ENCODE data around the gene PLSCR4.

Gene PLSCR4

DNA sequence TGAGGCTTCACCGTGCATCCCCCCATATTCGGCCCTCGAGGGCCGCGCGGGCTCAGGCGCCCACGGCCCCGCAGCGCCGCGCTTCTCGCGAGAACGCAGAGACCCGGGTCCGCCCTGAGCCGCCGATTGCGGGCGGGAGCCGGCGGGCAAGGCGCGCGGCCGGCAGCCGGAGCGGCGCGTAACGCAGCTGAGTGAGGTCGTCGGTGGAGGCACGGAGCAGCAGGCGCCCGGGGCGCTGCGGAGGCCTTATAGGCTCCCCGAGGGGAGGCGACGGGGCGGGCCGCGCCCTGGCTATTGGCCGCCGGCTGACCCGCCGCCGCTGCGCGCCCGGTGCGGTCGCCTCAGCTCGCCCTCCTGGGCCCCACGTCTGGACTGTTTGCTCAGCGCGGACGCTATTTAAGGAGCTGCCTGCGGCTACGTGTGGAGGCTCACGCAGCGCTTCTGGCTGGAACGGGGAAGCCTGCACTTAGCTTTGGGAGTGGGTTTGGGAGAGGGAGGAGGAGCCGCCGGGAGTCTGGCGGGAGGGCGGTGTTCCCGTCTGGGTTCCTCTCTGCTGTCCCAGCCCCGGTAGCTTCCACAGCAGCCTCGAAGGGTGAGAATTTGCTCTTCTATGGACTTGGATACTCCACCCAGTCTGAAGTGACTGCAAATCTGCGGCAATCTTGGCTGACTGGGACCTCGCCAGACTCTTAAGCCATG lies 89.8 kb downstream of the PLSCR4 start, which contains the start of gene PLOD2:
TSS of gene PLOD2 (minus strand) at position 221 of the 699 bp plus-strand sequence. CDS start at position 26, 195 bp downstream.
- no peak for DNase-seq (ENCODE audit: low read depth in 2 of 2)

DNA sequence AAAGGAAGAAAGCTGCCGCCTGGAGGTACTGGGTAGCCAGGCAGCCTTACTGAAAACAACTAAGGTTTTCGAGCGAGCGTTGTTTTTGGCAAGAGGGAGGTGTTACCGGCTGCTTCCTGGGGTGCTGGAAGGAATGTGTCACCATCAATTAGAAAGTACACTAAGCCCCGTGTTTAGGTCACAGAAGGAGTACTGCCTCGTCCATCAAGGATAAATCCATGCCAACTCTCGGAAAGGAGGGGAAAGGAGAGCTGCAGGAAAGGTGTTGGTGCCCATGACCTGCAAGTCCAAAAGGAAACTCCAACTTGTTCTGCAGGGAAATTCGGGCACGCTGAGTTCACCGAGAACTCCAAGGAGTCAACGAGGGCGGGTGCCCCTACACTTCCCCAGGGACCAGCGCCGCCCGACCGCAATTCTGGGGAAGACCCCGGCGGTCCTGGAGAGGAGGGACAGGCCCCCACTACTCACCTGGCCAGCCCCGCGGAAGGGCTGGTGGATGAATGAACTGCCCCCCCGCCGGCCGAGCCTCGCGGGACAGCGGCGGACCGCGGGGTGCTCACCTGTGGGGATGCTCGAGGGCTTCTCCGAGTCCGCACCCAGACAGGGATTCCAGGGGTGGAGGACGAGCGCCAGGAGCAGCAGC lies 90.5 kb downstream of the PLSCR4 start:
- DNase-seq (ENCODE audit: low read depth in 2 of 2): no peak

DNA sequence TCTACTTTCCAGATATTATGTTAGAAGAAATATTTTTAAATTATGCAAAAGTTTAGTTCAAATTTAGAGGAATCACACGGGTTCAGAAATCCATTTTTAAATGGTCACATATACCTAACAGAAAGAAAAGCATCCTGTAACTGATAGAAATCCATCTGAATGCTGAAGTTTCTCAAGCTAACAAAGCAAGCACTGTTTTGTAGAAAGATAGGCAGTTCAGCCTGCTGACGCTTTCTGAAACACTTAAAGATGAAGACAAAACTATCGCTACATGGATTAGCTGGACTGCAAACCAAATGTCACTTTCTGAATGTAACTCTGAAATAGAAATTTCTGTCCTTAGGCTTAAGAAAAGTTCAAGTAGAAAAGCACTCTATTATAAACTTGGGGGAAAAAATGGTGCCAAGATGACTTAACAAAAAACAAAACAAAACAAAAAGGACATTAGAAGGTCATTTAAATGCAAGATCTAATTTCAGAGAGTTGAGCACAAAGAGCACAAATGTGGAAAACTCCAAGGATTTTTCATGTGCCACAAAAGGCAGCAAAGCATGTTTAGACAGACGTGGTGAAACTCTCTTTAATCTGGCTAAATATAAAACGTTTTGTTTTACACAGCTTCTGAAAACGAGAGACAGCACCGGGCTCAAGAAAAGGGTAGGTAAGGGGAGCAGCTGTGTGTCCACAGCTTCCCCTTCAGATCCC lies 91.1 kb downstream of the PLSCR4 start:
- DNase-seq (ENCODE audit: low read depth in 2 of 2): no peak

DNA sequence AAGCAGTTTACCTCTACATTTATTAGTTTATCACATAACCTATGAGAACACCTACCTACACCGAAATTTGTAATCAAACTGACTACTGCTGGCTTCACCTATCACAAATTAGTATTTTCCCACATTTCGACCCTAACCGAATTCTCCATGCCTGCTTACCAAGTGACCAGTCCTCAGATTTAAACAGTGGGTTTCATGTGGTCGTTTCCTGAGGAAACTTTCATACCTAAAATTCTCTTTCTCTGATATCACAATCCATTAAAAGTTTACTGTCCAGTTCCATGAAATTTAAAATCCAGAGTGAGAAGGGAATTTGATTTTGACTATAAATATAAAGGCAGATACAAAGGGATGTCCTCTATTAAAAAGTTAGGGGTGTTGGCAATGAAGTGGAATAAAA lies 91.9 kb downstream of the PLSCR4 start:
- no peak for DNase-seq (ENCODE audit: low read depth in 2 of 2)

DNA sequence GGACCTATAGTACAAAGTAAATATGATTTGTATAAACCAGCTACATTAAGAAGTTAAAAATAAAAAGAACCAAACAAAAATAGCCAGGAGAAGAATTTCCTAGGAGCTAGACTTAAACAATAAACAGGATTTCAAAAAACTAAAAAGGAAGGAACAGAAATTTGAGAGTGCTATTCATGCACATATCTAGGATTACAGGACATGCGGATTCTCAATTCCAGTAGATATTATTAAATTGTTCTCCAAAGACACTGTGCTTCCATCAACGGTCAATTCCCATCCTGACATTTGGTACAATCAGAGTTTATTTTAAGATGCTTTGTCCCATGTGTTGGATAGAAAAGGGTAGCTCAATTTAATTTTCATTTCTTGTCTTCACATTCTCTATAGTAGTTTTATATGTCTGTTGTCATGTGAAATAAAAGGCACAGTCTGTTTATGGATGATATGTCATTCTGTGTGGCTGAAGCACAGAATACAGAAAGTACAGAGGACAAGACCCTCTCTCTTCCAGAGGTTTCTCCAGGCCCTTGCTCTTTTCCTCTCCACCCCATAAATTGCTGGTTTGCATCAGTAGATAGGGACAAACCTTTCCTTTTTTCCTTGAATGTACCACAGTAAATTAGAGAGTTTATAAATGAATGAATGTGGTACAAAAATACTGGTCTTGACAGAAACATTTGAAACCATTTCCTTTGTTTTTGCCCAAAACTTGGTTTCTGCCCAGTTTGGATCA lies 93.4 kb downstream of the PLSCR4 start:
- DNase-seq (ENCODE audit: low read depth in 2 of 2): no peak

DNA sequence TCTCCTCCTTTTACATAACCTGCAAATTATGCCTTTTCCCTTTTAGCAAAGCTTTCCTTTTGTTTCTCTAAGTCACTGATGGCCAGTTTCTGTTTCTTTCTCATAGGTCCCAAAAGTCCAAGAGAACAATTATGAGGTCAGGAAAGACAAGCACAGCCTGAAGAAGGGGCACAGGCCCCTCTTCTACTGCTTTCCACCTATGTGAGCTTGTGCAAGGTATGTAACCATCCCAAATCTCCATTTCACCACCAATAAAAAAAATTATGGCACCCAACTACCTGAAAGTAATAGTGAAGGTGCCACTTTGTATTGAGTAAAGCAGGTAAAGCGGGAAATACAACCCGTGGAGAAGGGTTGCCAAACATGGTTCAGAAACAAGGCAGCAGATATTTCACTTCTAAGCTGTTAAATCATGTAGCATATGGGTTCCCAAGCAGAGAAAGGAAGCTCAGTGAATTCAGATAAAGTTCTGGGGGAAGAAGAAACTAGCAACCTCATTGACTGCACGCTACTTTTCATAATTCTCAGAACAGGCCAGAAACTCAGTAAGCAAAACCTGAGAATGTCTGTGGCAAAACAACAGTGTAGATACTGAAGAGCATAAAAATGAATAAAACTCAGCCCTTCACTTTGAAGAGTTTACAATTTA lies 94.1 kb downstream of the PLSCR4 start:
- DNase-seq (ENCODE audit: low read depth in 2 of 2): no peak

DNA sequence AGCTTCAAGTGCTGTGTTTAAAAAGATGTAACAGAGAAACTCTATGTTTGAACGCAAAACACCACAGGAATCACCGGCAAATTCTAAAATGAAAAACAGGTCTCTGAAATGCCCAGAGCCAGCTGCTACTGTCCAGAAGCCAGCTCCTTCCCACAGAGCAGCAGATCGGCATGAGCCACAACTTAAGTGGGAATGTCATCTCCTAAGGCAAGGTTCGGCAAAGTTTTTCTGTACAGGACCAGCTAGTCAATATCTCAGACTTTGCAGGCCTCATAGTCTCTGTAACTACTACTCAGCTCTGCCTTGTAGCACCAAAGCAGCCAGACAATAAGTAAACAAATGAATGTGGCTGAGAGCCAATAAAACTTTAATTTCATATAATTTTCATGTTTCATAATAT lies 94.8 kb downstream of the PLSCR4 start:
- DNase-seq (ENCODE audit: low read depth in 2 of 2): no peak

DNA sequence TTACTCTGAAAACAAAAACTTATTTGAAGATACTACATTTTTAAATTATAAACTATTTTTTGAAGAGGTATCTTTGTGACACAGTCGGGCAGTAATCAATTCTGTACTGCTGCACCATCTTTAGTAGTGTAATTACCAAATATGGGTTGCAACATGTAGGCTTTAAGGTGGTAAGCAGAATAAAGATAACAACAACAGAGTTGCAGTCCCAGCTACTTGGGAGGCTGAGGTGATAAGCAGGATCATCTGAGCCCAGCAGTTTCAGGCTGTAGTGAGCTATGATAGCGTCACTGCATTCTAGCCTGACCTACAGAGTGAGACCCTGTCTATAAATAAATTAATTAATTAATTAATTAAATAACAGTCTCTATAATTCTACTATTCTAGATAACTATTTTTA lies 95.9 kb downstream of the PLSCR4 start:
- DNase-seq (ENCODE audit: low read depth in 2 of 2): no peak

DNA sequence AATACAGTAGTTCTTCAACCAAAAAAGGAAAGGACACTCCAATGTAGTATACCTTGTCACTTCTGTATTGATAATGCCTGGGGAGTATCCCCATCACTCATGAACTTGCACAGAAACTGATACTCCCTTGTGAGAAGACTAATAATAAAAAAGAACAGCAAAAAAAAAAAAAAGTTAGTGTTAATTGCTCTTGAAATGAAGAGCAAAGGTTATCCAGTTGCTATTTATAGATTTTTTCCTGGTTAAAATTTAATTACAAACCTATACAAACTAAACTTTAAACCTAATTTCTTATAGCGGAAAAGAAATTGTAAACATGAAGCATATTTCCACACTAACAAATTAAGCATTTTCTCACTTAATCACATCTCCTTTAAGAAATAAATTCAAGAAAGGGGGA lies 96.6 kb downstream of the PLSCR4 start:
- DNase-seq (ENCODE audit: low read depth in 2 of 2): no peak

DNA sequence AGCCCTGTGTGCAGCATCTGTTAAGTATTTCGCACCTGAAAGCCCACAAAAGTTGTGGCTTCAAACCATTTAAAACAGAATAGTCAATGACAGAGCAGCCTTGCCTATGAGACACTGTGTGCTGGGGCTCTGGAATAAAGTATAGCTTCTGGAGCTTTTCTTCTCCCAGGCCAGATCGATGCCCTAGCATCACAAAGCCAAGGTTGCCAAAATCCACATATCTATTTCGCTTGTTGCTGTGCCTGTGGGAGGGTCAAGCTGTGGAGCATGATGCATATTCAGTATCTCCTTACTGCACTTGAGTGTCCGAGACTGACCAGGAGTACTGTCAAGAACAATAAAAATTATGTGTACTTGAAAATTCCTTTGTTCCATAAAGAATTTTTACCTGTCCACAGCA lies 97.5 kb downstream of the PLSCR4 start:
- no peak for DNase-seq (ENCODE audit: low read depth in 2 of 2)

DNA sequence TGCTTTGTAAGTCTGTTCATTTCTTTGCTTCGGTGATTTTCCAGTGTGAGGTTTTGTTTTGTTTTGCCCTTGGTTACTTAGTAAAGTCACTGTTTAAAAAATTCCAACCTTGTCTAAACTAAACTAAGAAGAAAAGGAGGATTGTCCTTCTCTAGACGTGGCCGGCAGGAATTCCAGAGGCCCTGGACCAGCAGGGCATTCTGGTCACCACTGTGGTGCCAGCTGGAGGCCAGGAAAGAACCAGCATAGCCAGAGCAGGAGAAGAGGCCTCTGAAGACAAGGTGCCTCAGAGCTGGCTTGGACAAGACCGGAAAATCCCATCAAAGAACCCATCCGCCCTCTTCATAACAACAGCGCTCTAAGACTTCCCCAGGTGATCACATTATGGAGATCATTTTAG lies 98.1 kb downstream of the PLSCR4 start:
- no peak for DNase-seq (ENCODE audit: low read depth in 2 of 2)

DNA sequence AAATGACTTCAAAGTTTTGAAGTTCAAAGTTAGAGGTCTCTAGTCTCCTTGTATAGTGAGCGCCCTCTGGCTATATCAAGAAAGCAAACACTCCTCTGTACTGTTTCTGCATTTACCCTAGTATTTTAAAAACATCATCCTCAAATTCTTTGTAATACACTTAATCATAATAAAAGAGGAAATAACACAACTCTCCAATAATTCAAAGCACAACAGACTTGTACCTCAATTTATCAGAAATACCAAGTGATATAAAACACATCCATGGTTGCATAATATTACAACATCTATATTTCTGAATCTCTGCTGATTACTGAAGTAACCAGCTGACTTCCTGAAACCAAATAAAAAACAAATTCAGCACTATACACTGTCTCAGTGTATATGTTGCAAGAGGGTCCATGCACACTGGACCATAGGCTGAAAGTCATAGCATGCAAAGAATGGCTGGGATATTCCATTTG lies 102.4 kb downstream of the PLSCR4 start:
- DNase-seq (ENCODE audit: low read depth in 2 of 2): no peak

DNA sequence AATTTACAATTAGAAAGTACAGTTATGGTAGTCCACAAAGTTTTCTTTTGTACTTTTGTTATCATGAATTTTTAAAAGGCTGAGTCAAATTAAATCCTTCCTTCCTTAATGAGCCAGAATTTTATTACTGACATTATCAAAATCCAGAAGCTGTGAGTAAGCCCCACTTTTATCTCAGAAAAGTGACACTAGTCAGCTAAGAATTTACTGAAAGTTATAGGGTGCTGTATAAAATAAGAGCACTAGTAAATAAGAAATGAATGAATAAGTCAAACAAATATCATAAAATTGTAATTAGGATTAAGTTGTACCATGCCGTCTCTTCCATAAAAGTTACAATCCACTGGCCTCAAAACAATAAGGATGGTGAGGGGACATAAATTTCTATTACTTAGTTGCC lies 105.3 kb downstream of the PLSCR4 start:
- no peak for DNase-seq (ENCODE audit: low read depth in 2 of 2)

DNA sequence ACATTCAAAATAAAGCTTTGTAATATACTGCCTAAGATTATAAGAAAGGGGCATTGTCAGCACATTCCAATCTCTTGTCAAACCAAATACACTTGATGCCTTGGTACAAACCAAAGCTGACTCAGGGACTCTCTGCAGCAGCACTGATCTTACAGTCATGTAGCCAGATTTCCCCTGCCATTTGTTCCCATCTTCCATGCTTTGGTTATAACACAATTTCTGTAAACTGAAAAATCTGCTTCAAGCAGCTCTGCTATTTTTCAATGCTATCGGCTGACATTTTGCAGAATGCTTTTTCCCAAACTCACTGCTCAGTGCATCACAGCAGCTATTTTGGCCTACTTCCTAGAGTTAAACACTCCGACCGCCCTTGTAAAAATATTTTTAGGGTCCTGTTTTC lies 108.1 kb downstream of the PLSCR4 start:
- no peak for DNase-seq (ENCODE audit: low read depth in 2 of 2)
